AG04449 (cell line): ENCODE data around the gene B4GALNT1.

ENCODE experiments used
- CTCF ChIA-PET: fragments of 350-600 bp; formaldehyde crosslinking; extraction: SDS; loops from one replicate; lab custom pipeline; 2021; ENCODE audit warnings: antibody characterized with exemption; lab: Yijun Ruan, JAX
- POLR2A ChIA-PET: fragments of 400-600, 350-600 bp; formaldehyde crosslinking; extraction: SDS; loops from one replicate; lab custom pipeline; 2020; ENCODE audit warnings: antibody characterized with exemption, inconsistent platforms; lab: Yijun Ruan, JAX
- DNase-seq: peaks from one replicate; pipeline ENCODE4 v3.0.0-alpha.2; 2010; ENCODE audit warnings: low read depth, low spot score
- H3K4me3 ChIP-seq: 2 replicates; pipeline ENCODE4 v1.5.1; 2011; ENCODE audit warnings: low read depth, mild to moderate bottlenecking, control low read depth, low read length
- TF ChIP-seq, protein P1 (sequence below): IDR thresholded peaks from one replicate; pipeline ENCODE4 v1.5.1; 2011; ENCODE audit warnings: mild to moderate bottlenecking, moderate library complexity, low read length, control low read depth, inconsistent platforms; ENCODE audit not compliant: insufficient read depth; ENCODE audit errors: missing control alignments

The B4GALNT1 gene

GRCh38 chr12:57612711-57613426 lies 20.1 kb downstream of the B4GALNT1 start:
- TF ChIP-seq, protein P1, sequence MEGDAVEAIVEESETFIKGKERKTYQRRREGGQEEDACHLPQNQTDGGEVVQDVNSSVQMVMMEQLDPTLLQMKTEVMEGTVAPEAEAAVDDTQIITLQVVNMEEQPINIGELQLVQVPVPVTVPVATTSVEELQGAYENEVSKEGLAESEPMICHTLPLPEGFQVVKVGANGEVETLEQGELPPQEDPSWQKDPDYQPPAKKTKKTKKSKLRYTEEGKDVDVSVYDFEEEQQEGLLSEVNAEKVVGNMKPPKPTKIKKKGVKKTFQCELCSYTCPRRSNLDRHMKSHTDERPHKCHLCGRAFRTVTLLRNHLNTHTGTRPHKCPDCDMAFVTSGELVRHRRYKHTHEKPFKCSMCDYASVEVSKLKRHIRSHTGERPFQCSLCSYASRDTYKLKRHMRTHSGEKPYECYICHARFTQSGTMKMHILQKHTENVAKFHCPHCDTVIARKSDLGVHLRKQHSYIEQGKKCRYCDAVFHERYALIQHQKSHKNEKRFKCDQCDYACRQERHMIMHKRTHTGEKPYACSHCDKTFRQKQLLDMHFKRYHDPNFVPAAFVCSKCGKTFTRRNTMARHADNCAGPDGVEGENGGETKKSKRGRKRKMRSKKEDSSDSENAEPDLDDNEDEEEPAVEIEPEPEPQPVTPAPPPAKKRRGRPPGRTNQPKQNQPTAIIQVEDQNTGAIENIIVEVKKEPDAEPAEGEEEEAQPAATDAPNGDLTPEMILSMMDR, result no peak
- CTCF ChIA-PET, result interaction anchor here (2.4 to 9.9 kb wide), 3 partner anchors 8 to 30 kb away, joined by 8 to 113 read pairs (median 31); partner anchors contain the start of gene B4GALNT1
- DNase-seq, result no peak
- no peak overlapping the region; the same call in 1 of the 2 replicates for H3K4me3 ChIP-seq
- POLR2A ChIA-PET, result interaction anchor here (0.7 to 0.9 kb wide), 2 partner anchors 13 to 19 kb away, joined by 3 read pairs; no protein-coding TSS in a partner anchor

- ChIA-PET POLR2A (interaction anchor here (0.5 to 2.0 kb wide), 7 partner anchors 9 to 91 kb away, joined by 3 to 6 read pairs (median 3); partner anchors contain the start of genes DDIT3 and PIP4K2C), CTCF (interaction anchor here (0.8 to 9.9 kb wide), 4 partner anchors 9 to 70 kb away, joined by 3 to 113 read pairs (median 17); partner anchors contain the start of gene B4GALNT1)
- TF ChIP-seq, protein P1, result no peak
- no peak for DNase-seq
- H3K4me3 ChIP-seq, result peak overlapping the region; percentile 70
Observed at GRCh38 chr12:57611827-57612710, 20.9 kb downstream of the B4GALNT1 start.

DNA sequence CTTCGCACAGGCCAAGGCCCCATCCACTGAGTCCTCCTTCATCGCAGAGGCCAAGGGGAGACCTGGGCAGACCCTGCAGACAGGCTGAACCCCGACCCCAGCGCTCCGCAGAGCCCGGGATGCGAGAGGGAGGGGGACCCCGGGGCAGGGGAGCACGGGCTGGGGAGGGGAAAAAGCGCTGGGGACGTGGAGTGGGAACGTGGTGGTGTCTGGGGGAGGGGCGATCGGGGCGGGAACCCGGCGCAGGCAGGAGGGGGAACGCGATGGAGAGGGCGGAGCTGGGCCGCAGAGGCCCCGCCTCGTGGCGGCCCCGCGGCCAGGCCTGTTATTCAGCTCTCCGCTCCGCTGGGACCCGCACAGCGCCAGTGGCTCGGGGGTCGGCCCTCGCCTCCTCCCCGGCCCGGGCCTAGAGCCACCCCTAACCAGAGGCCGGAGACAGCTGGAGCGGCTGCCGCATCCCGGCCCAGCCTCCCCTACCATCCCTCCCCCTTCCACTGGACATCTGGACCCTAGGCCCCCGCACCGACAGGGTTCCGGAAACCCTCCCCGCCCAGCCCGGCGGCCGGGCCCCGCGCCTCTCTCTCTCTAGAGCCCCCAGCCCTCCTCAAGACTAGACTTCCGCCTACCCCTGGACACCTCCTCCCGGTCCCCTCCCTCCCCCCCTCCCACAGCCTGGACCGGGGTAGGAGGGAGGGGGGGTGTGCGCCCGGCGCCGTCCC lies 21.7 kb downstream of the B4GALNT1 start, which contains the start of gene ARHGEF25:
TSS of gene ARHGEF25 (plus strand) at position 328 of the 719 bp plus-strand sequence. CDS start 460 bp downstream, outside the sequence.
- DNase-seq, result no peak
- peak within 1 kb of the TSS; percentile 70 for H3K4me3 ChIP-seq
- ChIA-PET POLR2A (interaction anchor here (0.5 to 2.0 kb wide), 7 partner anchors 9 to 332 kb away, joined by 3 to 6 read pairs (median 3); partner anchors contain the start of genes DDIT3 and PIP4K2C), CTCF (interaction anchor here (0.6 to 9.9 kb wide), 4 partner anchors 10 to 70 kb away, joined by 3 to 113 read pairs (median 18); no protein-coding TSS in a partner anchor)
- TF ChIP-seq, protein P1, result no peak

DNA sequence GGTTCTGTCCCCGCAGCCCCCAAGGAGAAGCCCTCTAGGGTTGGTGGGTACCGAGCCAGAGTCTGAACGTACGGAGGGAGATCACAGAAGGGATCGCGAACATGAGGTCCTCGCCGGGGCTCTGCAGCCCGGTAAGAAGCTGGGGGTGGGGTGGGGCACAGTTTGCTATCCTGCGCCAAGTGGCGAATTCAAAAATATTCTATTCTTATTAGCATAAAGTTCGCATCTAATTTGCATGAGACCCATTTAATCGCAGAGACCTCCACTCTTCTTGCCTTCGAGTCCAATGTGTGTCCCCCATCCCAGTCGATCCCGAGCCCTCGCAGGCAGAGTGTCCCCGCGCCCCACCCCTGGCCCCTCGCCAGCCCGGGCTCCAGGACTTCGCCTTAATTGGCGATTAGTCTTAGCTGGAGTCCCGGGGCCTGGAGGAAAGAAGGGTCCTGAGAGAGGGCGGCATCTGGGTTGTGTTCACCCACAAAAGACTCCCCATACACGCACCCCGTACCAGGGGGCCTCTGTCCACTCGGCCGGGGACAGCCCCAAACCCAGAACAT lies 22.4 kb downstream of the B4GALNT1 start:
- CTCF ChIA-PET, result interaction anchor here (0.6 to 9.9 kb wide), 3 partner anchors 10 to 27 kb away, joined by 4 to 113 read pairs (median 31); no protein-coding TSS in a partner anchor
- H3K4me3 ChIP-seq, result peak overlapping the region; percentile 70
- DNase-seq, result no peak
- POLR2A ChIA-PET, result interaction anchor here (0.5 to 2.0 kb wide), 7 partner anchors 10 to 332 kb away, joined by 3 to 6 read pairs (median 3); partner anchors contain the start of genes DDIT3 and PIP4K2C
- TF ChIP-seq, protein P1, result no peak

GRCh38 chr12:57609781-57610553 lies 23.0 kb downstream of the B4GALNT1 start:
- ChIA-PET CTCF (interaction anchor here (1.2 to 9.9 kb wide), 4 partner anchors 10 to 27 kb away, joined by 3 to 113 read pairs (median 17); no protein-coding TSS in a partner anchor), POLR2A (interaction anchor here (1.4 to 2.0 kb wide), 3 partner anchors 11 to 18 kb away, joined by 3 to 6 read pairs (median 5); partner anchors contain the start of gene PIP4K2C)
- TF ChIP-seq, protein P1, result no peak
- no peak overlapping the region for H3K4me3 ChIP-seq
- DNase-seq, result no peak
